NOMO-1 treated with dmso at 0.1 percent for 144 hours (cell line): ENCODE results near the gene SH2D3C.
A peak's percentile ranks its signal among the peaks of the same experiment; 100 is the strongest.

Source experiments
- DNase-seq: peaks from one replicate; lab custom pipeline; 2025; ENCODE audit not compliant: unreplicated experiment; lab: John Stamatoyannopoulos, UW

Gene SH2D3C

DNA sequence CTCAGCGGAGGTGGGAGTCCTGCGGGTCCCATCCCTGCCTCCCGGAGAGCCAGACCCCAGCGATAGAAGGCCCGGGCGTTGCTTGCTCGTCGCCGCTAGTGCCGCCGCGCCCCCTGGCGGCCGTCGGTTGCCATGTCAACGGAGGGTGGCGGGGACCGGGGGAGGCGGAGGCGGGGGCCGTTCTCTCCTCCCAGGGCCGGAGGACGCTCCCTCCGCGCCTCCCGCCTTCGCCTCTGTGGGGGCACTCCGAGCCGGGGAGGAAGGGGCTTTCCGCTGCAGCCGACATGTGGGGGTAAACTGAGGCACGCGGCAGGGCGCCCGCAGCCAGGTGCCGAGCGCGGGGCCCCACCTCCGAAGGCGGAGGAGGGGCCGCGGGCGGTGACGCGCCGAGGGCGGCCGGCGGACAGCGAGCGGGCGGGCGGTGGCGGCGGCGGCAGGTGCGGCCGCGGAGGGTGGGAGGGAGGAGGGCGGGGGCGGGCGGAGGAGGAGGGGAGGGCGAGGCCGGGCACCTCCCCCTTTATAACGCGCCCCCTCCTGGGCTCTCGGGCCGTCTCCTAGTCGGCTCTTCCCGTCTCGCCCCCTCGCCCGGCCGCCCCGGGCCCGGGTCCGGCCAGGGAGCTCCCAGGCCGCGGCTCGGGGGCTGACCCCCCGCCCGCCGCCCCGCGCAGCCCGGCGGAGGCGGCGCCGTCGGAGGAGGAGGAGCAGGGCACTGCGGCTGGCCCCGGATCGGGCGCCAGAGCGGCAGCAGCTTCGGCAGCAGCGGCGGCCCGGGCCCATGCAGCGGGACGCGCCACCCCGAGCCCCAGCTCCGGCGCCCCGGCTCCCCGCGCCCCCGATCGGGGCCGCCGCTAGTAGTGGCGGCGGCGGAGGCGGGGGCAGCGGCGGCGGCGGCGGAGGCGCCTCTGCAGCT is 6.8 kb upstream of the SH2D3C start:
- DNase-seq, result peak; percentile 84

DNA sequence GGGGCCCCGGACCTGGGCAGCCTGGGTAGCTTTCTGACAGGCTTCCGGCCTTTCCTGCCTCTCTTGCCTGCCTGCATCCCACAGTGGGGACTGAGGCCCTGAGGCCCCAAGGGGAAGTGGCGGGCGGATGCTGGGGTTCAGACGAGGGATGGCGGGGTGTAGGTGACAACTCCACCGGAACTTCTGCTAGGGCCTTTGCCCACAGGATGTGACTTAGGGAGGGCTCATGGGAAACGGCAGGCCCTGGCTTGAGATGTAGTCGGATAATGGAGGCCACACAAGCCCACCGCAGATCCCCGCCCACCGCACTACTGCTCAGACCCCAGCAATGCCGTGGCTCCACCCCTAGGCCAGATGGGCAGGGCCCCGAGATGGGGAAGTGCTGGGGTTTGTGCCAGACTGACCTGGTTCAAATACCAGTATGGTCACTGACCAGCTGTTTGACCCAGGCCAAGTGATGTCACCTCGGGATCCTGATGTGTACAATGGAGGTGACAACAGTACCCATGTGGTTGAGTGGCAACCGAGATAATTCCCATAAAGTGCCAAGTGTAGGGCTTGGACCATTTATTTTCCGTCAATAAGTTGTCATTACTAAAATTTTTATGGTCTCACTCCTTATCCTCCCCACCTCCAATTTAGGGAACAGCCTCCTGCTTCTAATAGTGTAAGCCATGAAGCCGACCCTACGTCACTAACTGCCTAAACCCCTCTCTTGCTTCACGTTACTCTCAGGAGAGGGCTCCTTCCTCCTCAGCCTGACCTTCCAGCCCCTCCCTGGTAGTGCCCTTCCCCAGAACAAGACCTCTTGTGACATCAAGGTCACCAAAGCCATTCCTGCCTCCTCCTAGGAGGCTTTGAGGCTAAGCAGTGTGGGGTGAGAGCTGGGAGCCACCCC is 4.9 kb upstream of the SH2D3C start:
- DNase-seq, result peak; percentile 97

DNA sequence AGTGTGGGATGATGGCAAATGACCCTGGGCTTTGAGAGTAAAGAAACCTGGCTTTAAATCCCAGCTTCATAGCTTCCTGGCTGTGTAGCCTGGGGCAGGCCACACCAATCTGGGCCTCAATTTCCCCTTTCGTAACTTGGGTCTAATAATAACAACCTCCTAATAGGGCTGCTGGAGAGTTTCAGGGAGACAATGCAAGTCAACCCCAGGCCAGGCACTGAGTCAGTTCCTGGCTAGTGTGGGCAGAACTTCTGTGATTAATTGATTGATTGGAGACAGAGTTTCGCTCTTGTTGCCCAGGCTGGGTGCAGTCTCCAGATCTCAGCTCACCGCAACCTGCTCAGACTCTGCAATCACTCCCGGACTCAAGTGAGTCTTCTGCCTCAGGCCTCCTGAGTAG is 3.3 kb upstream of the SH2D3C start:
- DNase-seq, result no peak

DNA sequence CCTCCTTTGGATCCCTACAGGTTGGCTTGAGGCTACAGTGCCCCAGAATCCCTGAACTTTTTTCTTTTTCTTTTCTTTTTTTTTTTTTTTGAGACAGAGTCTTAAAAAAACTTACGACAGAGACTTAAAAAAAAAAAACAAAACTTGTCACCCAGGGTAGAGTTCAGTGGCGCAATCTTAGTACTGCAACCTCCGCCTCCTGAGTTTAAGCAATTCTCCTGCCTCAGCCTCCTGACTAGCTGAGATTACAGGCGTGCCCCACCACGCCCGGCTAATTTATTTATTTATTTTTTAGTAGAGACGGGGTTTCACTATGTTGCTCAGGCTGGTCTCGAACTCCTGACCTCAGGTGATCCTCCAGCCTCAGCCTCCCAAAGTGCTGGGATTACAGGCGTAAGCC is 2.4 kb upstream of the SH2D3C start:
- DNase-seq, result peak; percentile 31

DNA sequence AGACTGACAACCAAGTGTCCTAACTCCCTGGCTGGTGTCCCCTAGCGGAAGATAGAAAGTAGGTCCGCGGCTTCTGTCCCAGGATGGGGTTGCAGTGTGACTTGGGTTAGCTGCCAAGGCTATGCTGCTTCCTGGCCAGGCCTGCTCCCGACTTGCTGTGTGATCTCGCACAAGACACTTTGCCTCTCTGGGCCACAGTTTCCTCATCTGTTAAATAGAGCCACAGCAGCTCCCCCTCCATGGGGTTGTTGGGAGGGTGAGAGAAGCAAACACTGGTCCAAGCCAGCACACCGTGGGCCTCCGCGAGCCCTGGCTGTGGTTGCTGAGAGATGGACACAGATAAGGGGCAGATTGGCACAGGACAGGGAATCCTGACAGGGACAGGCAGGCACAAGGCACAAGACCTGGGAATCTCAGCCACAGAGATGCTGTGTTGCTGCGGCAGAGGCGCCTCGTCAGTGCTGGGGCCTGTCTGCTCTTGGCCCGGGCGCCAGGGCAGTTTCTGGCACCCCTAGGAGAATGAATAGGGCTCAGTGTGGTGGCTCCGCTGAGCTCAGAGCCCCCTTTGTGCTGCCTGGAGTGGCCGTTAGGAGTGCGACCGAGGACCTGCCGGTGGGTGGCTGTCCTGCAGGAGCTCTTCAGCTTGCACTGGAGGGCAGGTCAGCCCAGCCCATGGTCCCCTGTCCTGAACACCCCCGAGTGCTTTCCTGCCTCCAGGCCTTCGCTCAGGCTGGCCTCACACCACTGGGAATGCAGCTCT is 1.8 kb upstream of the SH2D3C start:
- no peak for DNase-seq

DNA sequence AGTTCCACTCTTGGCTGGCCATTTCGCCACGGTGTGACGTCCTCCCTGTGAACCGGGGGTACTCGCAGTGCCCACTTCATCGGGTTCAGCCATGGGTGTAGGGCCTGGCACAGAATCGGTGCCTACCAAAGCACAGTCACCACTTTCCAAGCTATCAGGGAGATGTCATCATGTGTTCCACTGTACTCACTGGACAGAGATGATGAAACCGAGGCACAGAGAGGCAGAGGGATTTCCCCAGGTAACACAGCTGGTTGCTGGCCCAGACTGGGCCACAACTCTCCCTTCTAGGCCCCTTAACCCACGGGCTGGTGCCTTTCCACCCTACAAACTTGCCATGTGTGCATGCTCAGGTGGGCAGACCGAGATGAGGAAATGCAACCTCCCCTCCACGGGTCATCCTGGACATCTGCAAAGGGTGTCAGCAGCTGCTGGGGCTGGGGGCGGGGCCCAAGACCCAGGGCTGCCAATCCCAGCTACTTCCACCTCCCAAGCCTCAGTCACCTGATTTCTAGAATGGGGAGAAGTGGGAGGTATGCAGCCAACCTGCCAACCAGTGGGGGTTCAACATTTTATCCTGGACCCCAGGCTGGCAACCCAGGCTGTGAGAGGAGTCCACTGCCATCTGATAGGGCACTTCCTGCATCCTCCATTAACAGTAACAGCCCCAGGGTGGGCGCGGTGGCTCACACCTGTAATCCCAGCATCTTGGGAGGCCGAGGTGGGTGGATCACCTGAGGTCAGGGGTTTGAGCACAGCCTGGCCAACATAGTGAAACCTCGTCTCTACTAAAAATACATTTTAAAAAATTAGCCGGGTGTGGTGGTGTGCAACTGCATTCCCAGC is 893 bp upstream of the SH2D3C start:
- peak; percentile 57 for DNase-seq

DNA sequence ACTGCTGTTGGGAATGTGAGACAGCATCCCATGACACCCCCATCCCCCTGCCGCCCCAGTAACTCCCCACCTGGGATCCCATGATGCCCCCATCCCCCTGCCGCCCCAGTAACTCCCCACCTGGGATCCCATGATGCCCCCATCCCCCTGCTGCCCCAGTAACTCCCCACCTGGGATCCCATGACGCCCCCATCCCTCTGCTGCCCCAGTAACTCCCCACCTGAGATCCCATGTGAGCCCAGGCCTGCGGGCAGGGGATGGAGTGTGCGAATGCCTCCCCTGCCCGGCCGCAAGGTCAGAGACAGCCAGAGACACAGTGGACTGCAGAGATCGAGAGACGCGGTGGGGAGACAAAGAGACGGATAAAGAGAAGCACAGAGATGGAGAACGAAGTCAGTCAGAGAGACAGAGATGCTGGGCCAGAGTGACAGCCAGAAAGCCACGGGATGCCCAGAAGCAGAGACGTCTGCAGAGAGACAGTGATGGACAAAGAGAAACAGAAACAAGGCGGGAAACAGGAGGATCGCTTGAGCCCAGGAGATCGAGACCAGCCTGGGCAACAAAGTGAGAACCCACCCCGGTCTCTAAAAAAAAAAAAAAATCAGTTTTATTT is 992 bp downstream of the SH2D3C start:
- DNase-seq, result no peak

DNA sequence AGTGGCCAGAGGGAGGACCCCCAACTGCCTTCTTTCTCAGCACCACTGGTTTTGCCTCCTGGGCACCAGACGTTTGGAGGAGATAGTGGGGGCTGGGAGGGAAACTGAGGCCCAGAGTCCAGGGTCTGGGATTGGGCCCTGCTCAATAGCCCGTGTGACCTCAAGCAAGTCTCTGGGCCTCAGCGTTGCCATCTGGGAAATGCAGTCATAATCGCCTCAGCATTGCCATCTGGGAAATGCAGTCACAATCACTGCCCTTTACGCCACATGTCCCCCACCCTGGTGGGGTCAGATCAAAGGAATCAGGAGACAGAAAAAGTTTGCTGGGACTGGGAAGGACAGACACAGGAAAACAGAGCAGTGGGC is 1.6 kb downstream of the SH2D3C start:
- no peak for DNase-seq

DNA sequence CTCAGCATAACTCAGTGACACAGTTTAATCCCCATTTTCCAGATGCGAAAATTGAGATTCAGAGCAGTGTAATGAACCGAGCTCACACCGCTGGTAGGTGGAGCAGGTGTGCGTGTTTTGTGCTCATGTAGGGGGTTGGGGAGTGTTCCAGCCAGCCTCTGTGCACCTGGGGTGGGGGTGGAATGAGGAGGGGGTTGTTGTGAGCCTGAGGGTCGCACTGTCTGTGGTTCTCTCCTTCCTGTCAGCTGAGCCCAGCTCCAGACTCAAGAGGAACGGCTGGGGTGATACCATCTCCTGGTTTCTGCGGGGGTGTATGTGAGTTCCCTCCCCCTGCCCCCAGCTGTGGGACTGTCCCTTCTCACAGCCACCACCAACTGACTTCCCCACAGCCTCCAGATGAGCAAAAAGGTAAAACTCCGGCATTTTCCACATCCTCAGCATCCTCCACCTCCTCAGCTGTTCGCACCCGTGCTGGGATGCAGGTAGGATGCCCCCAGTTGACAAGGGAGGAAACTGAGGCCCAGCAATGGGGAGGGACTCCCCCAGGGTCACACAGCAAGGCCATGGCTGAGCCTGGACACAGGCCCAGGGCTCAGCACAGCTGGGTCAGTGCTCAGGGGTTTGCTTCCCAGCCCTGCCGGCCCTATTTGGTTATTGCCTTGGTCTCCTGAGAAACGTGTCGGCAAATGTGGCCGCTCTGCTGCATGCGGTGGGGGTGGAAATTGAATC is 2.1 kb downstream of the SH2D3C start:
- DNase-seq, result peak; percentile 66

DNA sequence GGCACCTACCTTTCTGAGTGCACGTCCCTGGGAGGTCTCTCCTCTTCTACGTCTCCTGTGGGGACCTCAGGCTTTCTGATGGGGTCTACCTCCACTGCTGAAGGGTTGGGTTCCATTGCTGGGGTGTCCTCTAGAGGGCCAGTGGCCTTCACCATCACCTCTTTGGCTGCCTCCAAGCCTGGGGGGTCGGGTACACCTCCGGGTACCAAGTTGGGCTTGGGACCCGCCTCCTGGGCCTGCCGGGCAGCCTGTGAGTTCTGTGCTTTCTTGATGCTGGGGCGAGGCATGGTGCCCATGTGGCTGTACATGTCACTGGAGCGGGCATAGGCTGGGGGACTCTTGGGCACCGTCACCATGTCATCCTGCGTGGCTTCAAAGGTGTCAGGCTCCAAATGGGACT is 4.5 kb downstream of the SH2D3C start:
- no peak for DNase-seq

DNA sequence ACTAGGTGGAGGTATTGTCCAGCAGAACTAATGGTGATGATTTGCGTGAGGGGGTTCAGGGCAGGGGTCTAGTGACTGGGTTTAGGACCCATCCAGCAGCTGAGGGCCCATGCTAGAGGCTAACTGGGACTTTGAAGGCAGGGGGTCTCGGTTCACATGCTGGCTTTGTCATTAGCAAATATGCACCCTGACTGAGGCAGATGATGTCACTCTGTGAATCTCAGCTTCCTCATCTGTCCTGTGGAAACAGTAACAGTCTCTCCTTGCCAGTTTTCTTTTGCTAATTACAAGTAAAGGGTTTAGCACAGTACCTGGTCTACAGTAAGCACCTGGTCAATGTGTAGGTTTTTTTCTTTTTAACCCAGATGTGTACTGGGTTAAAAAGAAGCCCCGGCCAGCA is 5.2 kb downstream of the SH2D3C start:
- DNase-seq, result no peak

DNA sequence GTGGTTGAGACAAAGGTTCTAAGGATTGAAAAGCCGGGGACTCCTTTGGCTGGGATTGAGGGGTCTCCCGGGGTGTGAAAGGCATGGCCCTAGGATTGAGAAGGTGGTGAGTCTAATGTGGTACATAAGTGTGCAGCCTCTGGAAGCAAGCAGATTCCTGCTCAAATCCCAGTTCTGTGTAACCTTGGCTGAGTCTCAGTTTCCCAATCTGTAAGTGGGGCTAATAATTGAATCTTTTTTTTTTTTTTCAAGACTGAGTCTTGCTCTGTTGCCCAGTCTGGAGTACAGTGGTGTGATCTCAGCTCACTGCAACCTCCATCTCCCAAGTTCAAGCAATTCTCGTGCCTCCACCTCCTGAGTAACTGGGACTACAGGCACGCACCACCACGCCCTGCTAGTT is 5.9 kb downstream of the SH2D3C start:
- DNase-seq, result no peak

DNA sequence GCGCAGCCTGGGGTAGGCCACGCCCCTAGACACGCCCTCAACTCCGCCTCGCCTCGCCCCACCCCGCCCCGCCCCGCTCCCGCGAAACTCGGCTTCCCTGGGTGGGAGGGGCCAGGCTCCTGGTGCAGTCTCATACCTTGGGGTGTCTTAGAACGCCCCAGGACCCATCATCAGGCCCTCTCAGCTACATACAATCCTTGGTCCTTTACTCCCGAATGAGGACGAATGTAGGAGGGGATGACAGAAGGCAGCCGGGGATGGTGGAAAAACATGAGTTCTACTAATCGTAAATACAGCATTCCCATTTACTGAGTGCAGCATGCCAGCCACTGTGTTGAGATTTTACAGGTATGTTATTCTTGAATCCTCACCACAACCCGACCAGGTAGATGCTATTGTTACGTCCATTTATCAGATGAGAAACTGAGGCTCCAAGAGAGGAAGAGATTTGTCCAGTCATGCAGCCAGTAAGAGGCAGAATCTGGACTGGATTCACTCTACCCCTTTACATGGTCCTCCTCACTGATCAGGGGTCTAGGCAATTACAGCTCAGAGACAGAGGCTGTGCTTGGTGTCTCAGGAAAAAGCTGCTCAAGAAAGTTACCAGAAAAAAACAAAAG is 6.8 kb downstream of the SH2D3C start:
- DNase-seq, result no peak

DNA sequence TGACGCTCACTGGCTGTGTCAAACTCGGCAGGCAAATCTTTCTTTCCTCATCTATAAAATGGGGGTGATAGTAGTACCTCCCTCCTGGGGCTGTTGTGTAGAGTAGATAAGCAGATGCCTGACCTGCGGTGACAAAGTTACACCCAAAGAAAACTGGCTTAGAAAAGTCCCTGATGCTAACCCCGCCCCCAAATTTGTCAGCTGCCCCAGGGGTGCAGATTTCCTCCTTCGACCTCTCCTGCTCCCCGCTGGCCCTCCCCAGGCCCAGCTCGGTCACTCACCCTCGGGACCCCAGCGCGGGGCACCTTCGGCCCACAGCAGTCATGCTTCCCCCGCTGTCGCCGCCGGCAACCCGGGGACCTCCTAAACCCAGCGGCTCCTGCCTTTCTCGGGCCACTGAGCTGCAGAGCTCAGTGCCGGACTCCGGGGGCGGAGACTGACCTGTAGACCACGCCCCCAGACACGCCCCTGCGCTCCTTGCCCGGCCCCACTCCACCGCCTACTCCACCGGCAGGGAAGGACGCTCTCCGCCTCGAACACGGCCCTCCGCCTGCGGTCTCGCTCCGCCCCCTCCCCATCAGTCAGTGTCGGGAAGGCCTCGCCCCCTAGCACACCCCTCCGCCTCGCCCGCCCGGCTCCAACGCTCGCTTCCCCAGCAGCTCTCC is 7.4 kb downstream of the SH2D3C start:
- peak; percentile 98 for DNase-seq

DNA sequence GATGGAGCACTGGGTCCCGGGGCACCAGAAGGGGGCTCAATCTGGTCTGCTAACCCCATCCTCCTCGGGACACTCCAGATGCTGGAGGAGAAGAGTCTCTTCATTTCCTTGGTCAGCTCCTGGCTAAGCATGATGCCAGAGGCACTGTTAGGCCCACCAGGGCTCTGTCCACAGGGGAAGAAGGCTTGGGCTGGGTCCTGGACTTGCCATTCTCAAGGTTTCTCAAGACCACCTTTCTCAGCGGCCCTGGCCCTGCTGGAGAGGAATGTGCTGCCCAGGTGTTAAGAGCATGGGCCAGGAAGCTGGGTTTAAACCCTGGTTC is 7.9 kb downstream of the SH2D3C start:
- no peak for DNase-seq

DNA sequence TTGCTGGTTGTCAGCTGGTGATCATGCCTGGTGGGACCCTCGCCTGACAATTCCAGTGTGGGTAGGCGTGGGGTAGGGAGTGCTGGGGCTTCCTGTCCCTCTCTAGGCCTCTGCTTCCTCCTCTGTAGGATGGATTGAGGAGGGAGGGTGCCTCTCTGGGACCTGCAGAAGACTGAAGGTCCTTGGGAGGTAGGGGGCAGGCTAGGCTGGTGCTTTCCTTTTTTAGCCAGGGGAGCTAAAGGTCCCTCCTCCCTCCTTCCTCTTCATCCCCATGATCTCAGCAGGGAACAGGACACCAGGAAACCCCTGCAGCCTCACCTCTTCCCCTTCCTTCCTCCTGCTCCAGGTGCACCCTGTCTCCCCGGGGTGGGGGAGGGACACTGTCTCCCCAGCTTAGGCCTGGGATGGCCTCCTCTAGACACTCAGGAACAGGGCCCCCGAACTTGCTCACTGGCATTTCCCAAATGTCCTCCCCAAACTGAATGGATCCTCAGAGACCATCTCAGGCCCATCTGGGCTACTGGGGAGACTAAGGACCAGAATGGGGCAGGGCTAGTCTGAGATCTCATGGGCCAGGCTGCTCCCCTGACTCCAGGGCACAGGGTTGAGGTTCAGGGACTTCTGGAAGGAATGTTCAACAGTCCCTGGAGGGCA is 8.4 kb downstream of the SH2D3C start:
- DNase-seq, result no peak

DNA sequence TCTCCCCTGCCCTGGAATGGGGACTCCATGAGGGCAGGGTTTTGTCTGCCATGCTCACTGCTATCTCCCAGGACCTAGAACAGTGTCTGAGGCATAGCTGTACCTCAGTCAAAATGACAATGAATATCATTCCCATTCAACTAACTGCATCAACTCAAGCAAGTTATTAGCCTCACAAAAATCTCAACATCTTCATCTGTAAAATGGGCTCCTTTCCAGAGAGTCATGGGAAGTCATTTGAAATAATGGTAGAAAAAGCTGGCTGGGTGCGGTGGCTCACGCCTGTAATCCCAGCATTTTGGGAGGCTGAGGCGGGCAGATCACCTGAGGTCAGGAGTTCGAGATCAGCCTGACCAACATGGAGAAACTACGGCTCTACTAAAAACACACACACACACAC is 9.4 kb downstream of the SH2D3C start:
- no peak for DNase-seq

DNA sequence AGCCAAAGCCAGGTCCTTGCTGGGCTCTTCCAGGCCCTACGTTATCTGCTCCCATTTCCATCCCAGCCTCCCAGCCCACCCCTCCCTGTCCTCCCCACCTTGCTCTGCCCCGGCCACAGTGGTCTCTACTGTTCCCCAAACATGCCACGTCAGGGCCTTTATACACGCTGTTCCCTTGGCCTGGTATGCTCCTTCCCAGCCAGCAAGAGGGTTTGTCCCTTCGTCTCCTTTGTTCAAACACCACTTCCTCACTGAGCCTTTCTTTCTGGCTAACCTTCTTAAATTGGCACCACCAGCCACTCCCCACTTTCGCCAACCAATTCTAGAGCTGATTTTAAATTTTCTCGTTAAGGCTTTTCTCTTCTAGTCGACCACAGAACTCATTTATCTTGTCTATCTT is 9.8 kb downstream of the SH2D3C start:
- no peak for DNase-seq
